ENCODE data around the gene ZNF598. TPM values are rescaled to one million over a fixed set of nuclear protein-coding genes. Genes with fewer than 3 reads are reported as not detected.

Gene ZNF598
- total and polyA plus RNA-seq, 2 of the 13 experiments (the other 11 are each of a cell fraction or from before 2014, with no cell fraction given) = 13.5 to 14.2 TPM

- TF ChIP-seq ZNF407 (CRISPR knock-in tag; IDR thresholded peaks at IDR 0.05; ENCODE audit: not compliant biosample characterization) (no peak), ZNF879 (CRISPR knock-in tag; IDR thresholded peaks at IDR 0.05) (no peak), E2F2 (CRISPR knock-in tag; IDR thresholded peaks at IDR 0.05; ENCODE audit: borderline replicate concordance) (peak; percentile 28; the same call in 1 of the 2 replicates), LBX2 (CRISPR knock-in tag; IDR thresholded peaks at IDR 0.05; ENCODE audit: borderline replicate concordance) (no peak), HNF1A (IDR thresholded peaks at IDR 0.05; ENCODE audit: low read depth) (no peak), HNF1A (CRISPR knock-in tag; IDR thresholded peaks at IDR 0.05; ENCODE audit: borderline replicate concordance) (no peak), ZNF232 (CRISPR knock-in tag; IDR thresholded peaks at IDR 0.05; ENCODE audit: borderline replicate concordance) (no peak), NCOR1 (IDR thresholded peaks at IDR 0.05; ENCODE audit: borderline replicate concordance, low read length) (0 out of 2 replicates have a peak, but pooled peaks have one; percentile 5), SAFB2 (CRISPR knock-in tag; IDR thresholded peaks at IDR 0.05; ENCODE audit: borderline replicate concordance, low read depth) (peak; percentile 51; the same call in 1 of the 2 replicates), ATF7-NPFF (CRISPR knock-in tag; IDR thresholded peaks at IDR 0.05; ENCODE audit: low read depth) (no peak), CBX5 (CRISPR knock-in tag; IDR thresholded peaks at IDR 0.05; ENCODE audit: borderline replicate concordance) (no peak), HHEX (CRISPR knock-in tag; IDR thresholded peaks at IDR 0.05) (no peak), AKAP8 (CRISPR knock-in tag; IDR thresholded peaks at IDR 0.05) (peak; percentile 26; the same call in 1 of the 2 replicates), PAF1 (CRISPR knock-in tag; IDR thresholded peaks at IDR 0.05) (0 out of 2 replicates have a peak, but pooled peaks have one; percentile 27)
Observed at GRCh38 chr16:2038382-2039231, 29.0 kb upstream of the ZNF598 start (continued).

Data from HepG2 (cell line).